Dermis lymphatic vessel endothelial cell (primary cell): ENCODE measurements around the gene USP7. TPM values are rescaled to one million over a fixed set of nuclear protein-coding genes. Genes with fewer than 3 reads are reported as not detected.

ENCODE experiments used
- total RNA-seq: library from RNA; depleted of rRNA; stranded (reverse); fragments of >200 nt; gene quantifications from 2 replicates; pipeline ENCODE4 v1.2.1, GENCODE V29; 2014

USP7 gene
- 44.4 and 65.7 TPM in 2 replicates for total RNA-seq

DNA sequence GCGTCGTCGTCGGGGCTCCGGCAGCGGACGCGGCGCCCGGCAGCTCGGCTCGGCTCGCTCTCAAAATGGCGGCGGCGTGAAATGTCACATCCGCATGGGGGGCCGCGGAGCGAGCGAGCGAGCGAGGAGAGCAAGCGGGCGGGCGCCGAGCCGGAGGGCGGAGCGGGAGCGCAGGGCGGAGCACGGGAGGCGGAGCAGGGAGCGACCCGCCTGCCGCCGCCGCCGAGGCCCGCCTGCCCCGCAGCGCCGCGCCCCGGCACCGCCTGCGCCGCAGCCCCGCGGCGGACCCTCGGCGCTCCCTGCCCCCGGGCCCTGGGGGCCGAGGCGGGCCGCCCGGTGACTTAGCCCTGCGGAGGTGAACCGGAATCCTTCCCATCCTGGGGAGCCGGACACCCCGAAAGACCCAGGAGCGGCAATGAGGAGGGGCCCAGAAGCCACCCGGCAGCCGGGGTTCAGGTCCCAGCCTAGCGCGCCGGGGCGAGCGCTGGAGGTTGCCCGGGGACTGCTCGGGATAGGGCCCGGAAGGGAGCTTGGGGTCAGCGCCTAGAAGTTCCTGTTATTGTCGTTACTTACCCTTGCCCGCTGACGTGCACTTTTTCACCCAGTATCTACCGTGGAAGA is at the start of gene USP7:
USP7 (minus strand) TSS at position 86 of the 621 bp plus-strand sequence. CDS start 621 bp downstream, outside the sequence.

GRCh38 chr16:8882041-8882617 is 81.6 kb downstream of the USP7 start, which contains the start of gene LITAFD:
Gene LITAFD (plus strand): TSS chr16:8882351. CDS start chr16:8884356, 2,005 bp downstream.

GRCh38 chr16:8868416-8869211 is 95.1 kb downstream of the USP7 start, which contains the start of gene CARHSP1:
Gene CARHSP1 (minus strand): TSS chr16:8869006. CDS start chr16:8859328, 9,678 bp downstream.

Other genes starting within 250 kb of the USP7 start
- gene TMEM186, start 166.3 kb downstream of the USP7 start, total RNA-seq: 4.3 and 4.6 TPM in 2 replicates
- gene PMM2, start 166.1 kb downstream of the USP7 start, total RNA-seq: 15.0 and 20.0 TPM in 2 replicates
- 133 and 196 TPM in 2 replicates for gene CARHSP1, start 94.9 kb downstream of the USP7 start, total RNA-seq
- gene LITAFD, start 81.6 kb downstream of the USP7 start, total RNA-seq: not detected in 2 replicates
- gene HAPSTR1, start 127.7 kb upstream of the USP7 start, total RNA-seq: 66.6 and 72.7 TPM in 2 replicates